ENCODE data around the gene ADCYAP1. TPM values are rescaled to one million over a fixed set of nuclear protein-coding genes. Genes with fewer than 3 reads are reported as not detected.

ADCYAP1 gene
- total RNA-seq, 2 donors from 2014 or later, result 0.60 to 2.1 TPM

- DNase-seq (ENCODE audit: low spot score), result no peak
- intact Hi-C loops (cut with DNase I), result no loop called here
These were observed 46.3 kb downstream of the ADCYAP1 start for GRCh38 chr18:950882-951495.

- DNase-seq (ENCODE audit: low spot score), result no peak
These were observed 50.9 kb downstream of the ADCYAP1 start for GRCh38 chr18:955384-956066.

GRCh38 chr18:957829-958228 lies 53.2 kb downstream of the ADCYAP1 start:
- no peak for DNase-seq (ENCODE audit: low spot score)
- intact Hi-C loops (cut with DNase I), result no loop called here

More at GRCh38 chr18:955384-956066, 50.9 kb downstream of the ADCYAP1 start:
- intact Hi-C loops (cut with DNase I), result no loop called here

- intact Hi-C loops (cut with DNase I), result no loop called here
These were observed 55.2 kb downstream of the ADCYAP1 start for GRCh38 chr18:959854-960253.

More at GRCh38 chr18:959854-960253, 55.2 kb downstream of the ADCYAP1 start:
- no peak for DNase-seq (ENCODE audit: low spot score)

Other genes starting within 250 kb of the ADCYAP1 start
- 1 to 10 TPM; 4.0 TPM for gene TYMS, start 247.2 kb upstream of the ADCYAP1 start, total RNA-seq
- 10 to 100 TPM; 38.1 to 57.7 TPM for gene ENOSF1, start 192.2 kb upstream of the ADCYAP1 start, total RNA-seq
- 10 to 100 TPM; 28.7 to 51.6 TPM for gene YES1, start 92.6 kb upstream of the ADCYAP1 start, total RNA-seq

Measured in posterior vena cava (tissue), 2 donors.